Measurements from ENCODE around the gene GLRX2.
A peak's percentile ranks its signal among the peaks of the same experiment; 100 is the strongest.

GLRX2 gene

DNA sequence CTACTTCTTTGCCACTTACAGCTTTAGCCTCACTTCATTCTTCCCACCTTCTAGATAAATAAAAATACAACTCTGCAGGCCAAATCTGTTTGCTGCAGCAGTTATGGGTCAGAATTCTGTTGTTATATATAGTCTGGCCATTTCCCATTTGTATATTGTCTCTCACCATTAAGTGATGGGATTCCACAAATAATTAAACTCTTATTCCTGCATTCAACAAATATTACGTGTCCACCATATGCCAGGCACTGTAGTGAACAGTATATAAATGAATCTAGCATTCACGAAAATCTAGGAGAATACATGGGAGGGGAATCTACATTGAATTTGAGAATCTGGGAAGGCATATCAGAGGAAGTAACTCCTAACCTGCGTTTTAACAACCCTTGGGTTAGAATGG, 5.7 kb upstream of the GLRX2 start:
- no peak for FAIRE-seq
- DNase-seq (ENCODE audit: insufficient read length, low spot score): no peak

DNA sequence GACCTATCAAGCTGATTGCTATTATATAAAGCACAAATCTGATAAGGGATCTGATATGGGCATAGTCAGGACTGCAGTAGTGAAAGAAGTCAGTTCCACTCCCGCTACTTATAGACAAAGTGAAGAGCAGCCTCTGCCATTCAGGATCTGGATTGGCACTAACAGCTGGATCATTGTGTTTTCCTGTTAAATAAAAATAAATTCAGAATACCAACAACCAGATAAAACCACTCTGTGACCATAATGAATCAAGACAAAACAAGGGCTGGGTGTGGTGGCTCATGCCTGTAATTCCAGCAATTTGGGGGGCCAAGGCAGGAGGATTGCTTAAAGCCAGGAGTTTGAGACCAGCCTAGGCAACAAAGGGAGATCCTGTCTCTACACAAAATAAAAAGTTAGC, 5.0 kb upstream of the GLRX2 start:
- no peak for DNase-seq (ENCODE audit: insufficient read length, low spot score)
- no peak for FAIRE-seq
- TF ChIP-seq, protein P1, sequence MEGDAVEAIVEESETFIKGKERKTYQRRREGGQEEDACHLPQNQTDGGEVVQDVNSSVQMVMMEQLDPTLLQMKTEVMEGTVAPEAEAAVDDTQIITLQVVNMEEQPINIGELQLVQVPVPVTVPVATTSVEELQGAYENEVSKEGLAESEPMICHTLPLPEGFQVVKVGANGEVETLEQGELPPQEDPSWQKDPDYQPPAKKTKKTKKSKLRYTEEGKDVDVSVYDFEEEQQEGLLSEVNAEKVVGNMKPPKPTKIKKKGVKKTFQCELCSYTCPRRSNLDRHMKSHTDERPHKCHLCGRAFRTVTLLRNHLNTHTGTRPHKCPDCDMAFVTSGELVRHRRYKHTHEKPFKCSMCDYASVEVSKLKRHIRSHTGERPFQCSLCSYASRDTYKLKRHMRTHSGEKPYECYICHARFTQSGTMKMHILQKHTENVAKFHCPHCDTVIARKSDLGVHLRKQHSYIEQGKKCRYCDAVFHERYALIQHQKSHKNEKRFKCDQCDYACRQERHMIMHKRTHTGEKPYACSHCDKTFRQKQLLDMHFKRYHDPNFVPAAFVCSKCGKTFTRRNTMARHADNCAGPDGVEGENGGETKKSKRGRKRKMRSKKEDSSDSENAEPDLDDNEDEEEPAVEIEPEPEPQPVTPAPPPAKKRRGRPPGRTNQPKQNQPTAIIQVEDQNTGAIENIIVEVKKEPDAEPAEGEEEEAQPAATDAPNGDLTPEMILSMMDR (IDR thresholded peaks at IDR 0.05; ENCODE audit: insufficient read depth, missing control alignments): no peak

More for the DNA sequence above, 5.7 kb upstream of the GLRX2 start:
- TF ChIP-seq, protein P1 (IDR thresholded peaks at IDR 0.05; ENCODE audit: insufficient read depth, missing control alignments): no peak

DNA sequence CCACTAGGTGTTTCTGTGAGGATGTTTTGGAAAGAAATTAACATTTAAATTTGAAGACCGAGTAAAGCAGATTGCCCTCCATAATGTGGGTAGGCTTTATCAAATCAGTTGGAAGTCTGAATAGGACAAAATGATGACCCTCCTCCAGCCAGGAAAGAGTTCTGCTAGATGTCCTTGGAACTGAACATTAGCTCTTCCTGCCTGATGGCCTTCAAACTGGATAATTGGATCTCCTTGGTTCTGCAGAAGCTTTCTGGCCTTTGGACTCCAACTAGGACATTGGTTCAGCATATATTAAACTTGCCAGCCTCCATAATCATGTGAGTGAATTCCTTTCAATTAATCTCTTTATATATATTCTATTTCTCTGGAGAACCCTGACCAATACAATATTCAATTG, 4.4 kb upstream of the GLRX2 start:
- no peak for FAIRE-seq
- TF ChIP-seq, protein P1 (IDR thresholded peaks at IDR 0.05; ENCODE audit: insufficient read depth, missing control alignments): no peak
- no peak for DNase-seq (ENCODE audit: insufficient read length, low spot score)

DNA sequence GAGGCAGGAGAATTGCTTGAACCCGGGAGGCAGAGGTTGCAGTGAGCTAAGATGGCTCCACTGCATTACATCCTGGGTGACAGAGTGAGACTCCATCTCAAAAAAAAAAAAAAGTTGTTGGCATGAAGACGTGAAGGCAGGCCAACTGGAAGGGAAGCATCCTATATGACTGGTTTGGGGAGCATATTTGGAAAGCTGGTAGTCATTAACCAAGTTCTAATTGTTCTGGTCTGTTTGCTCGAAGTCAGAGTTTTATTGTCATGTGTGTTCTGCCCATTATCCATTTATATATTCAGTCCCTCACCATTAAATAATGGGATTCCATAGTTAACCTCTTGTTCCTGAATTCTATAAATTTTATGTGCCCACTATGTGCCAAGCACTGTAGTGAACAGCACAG, 3.3 kb upstream of the GLRX2 start:
- DNase-seq (ENCODE audit: insufficient read length, low spot score) (no peak), FAIRE-seq (no peak)
- TF ChIP-seq, protein P1 (IDR thresholded peaks at IDR 0.05; ENCODE audit: insufficient read depth, missing control alignments): no peak

DNA sequence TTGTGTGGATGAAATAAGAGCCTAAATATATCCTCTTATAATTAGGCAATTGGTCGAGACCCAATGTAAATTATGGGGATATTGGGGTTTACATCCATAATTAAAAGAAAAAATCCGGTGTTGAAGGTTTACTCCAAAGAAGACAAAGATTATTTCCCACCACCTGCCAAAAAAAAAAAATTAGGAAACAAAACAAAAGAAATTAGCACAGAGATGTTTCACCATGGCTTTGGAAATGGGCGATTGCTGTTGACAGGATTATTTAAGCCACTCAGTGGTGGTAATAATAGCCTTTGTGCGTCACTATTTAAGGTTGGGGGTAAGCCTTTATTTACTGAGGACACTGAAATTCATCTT, 585 bp upstream of the GLRX2 start:
- TF ChIP-seq, protein P1 (IDR thresholded peaks at IDR 0.05; ENCODE audit: insufficient read depth, missing control alignments): no peak
- DNase-seq (ENCODE audit: insufficient read length, low spot score): no peak
- FAIRE-seq: no peak

DNA sequence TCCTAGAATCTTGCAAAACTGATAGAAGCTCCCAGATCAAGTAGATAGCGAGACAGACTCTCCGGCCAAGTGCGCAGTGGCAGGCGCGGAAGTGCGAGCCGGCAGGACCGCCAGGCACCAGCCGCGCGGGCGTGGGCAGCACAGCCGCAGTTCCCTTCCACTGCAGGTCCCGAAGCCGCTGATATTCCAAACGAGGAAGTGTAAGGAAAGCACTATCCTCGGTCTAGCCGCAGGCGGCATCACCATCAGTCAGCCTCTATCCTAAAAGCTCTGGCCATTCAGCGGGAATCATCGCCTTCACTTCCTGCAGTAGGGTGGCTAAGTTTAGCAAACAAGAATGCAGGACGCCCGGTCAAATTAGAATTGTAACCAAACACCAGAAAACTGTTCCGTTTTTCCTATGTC, 710 bp downstream of the GLRX2 start:
- FAIRE-seq: no peak
- DNase-seq (ENCODE audit: insufficient read length, low spot score): peak; percentile 27
- TF ChIP-seq, protein P1 (IDR thresholded peaks at IDR 0.05; ENCODE audit: insufficient read depth, missing control alignments): no peak

DNA sequence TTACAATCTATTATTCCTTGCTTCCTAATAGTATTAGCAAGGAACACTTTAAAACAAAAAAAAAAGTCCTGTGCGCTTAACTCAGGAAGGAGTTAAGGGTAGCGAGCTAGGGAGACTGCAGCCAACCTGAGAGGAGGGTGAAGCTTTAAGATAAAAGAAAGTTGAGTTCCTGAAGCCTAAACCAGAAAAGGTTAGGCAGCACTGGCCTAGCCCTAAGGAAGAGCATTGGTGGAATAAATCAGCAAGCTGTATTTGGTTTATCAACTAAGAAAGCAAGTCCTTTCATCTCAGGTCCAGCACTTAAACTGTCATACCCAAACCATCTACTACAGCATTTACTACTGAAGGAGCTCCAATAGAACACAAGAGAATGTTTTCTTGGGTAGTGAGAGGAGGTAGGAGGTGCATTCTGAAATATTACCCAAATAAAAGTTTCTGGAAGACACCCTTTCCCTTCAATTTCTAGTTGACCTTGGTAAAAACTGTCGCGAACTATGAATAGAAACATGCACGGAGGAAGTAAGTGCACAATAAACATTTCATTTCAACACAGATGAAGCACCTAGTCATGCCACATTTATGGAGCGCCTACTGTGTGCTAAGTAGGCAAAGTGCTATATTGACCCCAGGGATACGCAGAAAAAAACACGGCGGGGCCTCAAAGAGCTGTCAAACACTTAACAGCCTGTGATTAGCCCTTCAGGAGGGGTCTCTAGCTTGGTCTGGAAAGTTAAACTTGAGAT, 1.3 kb downstream of the GLRX2 start:
- FAIRE-seq (no peak), DNase-seq (ENCODE audit: insufficient read length, low spot score) (no peak)
- TF ChIP-seq, protein P1 (IDR thresholded peaks at IDR 0.05; ENCODE audit: insufficient read depth, missing control alignments): no peak

Measured in D721Med (cell line).